IMR-90 (cell line): ENCODE data around the gene DENND2D. TPM values are rescaled to one million over a fixed set of nuclear protein-coding genes. Genes with fewer than 3 reads are reported as not detected.

Experiments used
- ATAC-seq: fragments of 200-7000 bp; cut with Tn5 transposase; 2 replicates; pipeline ENCODE4 v1.9.1; 2020; ENCODE audit warnings: low read depth, mild to moderate bottlenecking, moderate library complexity
- BruUV-seq: library from RNA; stranded (reverse); fragments of 400-500 nt; replicated peaks from 2 replicates; lab custom pipeline; 2021; lab: Mats Ljungman, UMichigan
- CTCF ChIA-PET: fragments of 300-600 bp; formaldehyde crosslinking; extraction: SDS; loops from one replicate; lab custom pipeline; 2021; ENCODE audit warnings: antibody characterized with exemption; lab: Yijun Ruan, JAX
- POLR2A ChIA-PET: fragments of 300-600 bp; sonication (Branson Sonifier 250); formaldehyde crosslinking; loops from one replicate; lab custom pipeline; 2022; ENCODE audit warnings: antibody characterized with exemption; ENCODE audit not compliant: unreplicated experiment; lab: Charles Lee
- DNase-seq: peaks from one replicate; pipeline ENCODE4 v3.0.0; 2013
- H2AFZ ChIP-seq: replicated peaks from 2 replicates; pipeline ENCODE3; 2013; ENCODE audit warnings: low read length, mild to moderate bottlenecking; ENCODE audit not compliant: poor library complexity
- H2AK5ac ChIP-seq: 2 replicates; pipeline ENCODE4 v1.6.1; 2013; ENCODE audit warnings: low read depth, low read length, inconsistent platforms
- H2AK9ac ChIP-seq: replicated peaks from 2 replicates; pipeline ENCODE3; 2013; ENCODE audit warnings: mild to moderate bottlenecking, low read depth, low read length, moderate library complexity; ENCODE audit not compliant: poor library complexity
- H2BK120ac ChIP-seq: 2 replicates; pipeline ENCODE4 v1.6.1; 2013; ENCODE audit warnings: low read depth, low read length, inconsistent platforms
- H2BK15ac ChIP-seq: 3 replicates; pipeline ENCODE4 v1.6.1; 2013; ENCODE audit warnings: low read depth, low read length, inconsistent platforms
- H2BK20ac ChIP-seq: 2 replicates; pipeline ENCODE4 v1.6.1; 2013; ENCODE audit warnings: low read depth, mild to moderate bottlenecking, inconsistent platforms, low read length, moderate library complexity
- H2BK5ac ChIP-seq: 2 replicates; pipeline ENCODE4 v1.6.1; 2013; ENCODE audit warnings: mild to moderate bottlenecking, low read depth, low read length, inconsistent platforms; ENCODE audit not compliant: poor library complexity, severe bottlenecking
- H3K14ac ChIP-seq: replicated peaks from 2 replicates; pipeline ENCODE4 v1.6.1; 2013; ENCODE audit warnings: low read depth, low read length, inconsistent platforms
- H3K18ac ChIP-seq: 2 replicates; pipeline ENCODE4 v1.6.1; 2013; ENCODE audit warnings: low read depth, low read length, control low read depth
- H3K23ac ChIP-seq: 2 replicates; pipeline ENCODE4 v1.6.1; 2013; ENCODE audit warnings: low read depth, low read length, inconsistent platforms
- H3K27ac ChIP-seq: 2 replicates; pipeline ENCODE4 v1.5.1; 2013; ENCODE audit warnings: mild to moderate bottlenecking, control low read depth, low read length; ENCODE audit not compliant: insufficient read depth
- H3K27me3 ChIP-seq: 2 replicates; pipeline ENCODE4 v1.6.1; 2013; ENCODE audit warnings: low read length; ENCODE audit not compliant: control insufficient read depth, insufficient read depth
- H3K36me3 ChIP-seq: 2 replicates; pipeline ENCODE4 v1.6.1; 2013; ENCODE audit warnings: low read length, mixed read lengths; ENCODE audit not compliant: control insufficient read depth, insufficient read depth
- H3K4ac ChIP-seq: 2 replicates; pipeline ENCODE4 v1.6.1; 2013; ENCODE audit warnings: low read depth, low read length, inconsistent platforms
- H3K4me1 ChIP-seq: 2 replicates; pipeline ENCODE4 v1.6.1; 2013; ENCODE audit warnings: low read length, mixed read lengths; ENCODE audit not compliant: control insufficient read depth, insufficient read depth
- H3K4me2 ChIP-seq: 2 replicates; pipeline ENCODE4 v1.6.1; 2013; ENCODE audit warnings: low read depth, mild to moderate bottlenecking, control low read depth, low read length, moderate library complexity
- H3K4me3 ChIP-seq: 2 replicates; pipeline ENCODE4 v1.5.1; 2013; ENCODE audit warnings: low read depth, mild to moderate bottlenecking, control low read depth, low read length, moderate library complexity; ENCODE audit not compliant: insufficient read depth
- H3K56ac ChIP-seq: 2 replicates; pipeline ENCODE4 v1.6.1; 2013; ENCODE audit warnings: low read length, inconsistent platforms; ENCODE audit not compliant: insufficient read depth; ENCODE audit errors: extremely low read depth
- H3K79me1 ChIP-seq, 2 experiments: 2 replicates each; pipeline ENCODE4 v1.6.1; 2013; ENCODE audit warnings: low read length in 2 of 2, inconsistent platforms in 1 of 2, low read depth in 1 of 2
- H3K9ac ChIP-seq: 2 replicates; pipeline ENCODE4 v1.6.1; 2013; ENCODE audit warnings: low read depth, low read length, control low read depth
- H3K9me1 ChIP-seq: 2 replicates; pipeline ENCODE4 v1.6.1; 2013; ENCODE audit warnings: low read length, inconsistent platforms; ENCODE audit not compliant: insufficient read depth
- H3K9me3 ChIP-seq: 2 replicates; pipeline ENCODE4 v1.6.1; 2013; ENCODE audit warnings: low read length; ENCODE audit not compliant: control insufficient read depth, insufficient read depth
- H4K20me1 ChIP-seq: 2 replicates; pipeline ENCODE4 v1.6.1; 2013; ENCODE audit warnings: low read length, inconsistent platforms; ENCODE audit not compliant: insufficient read depth
- H4K5ac ChIP-seq: 2 replicates; pipeline ENCODE4 v1.6.1; 2013; ENCODE audit warnings: mild to moderate bottlenecking, low read depth, low read length, control low read depth
- H4K8ac ChIP-seq, 2 experiments: 2 replicates each; pipeline ENCODE4 v1.6.1; 2013; ENCODE audit warnings: low read depth in 2 of 2, low read length in 2 of 2, control low read depth in 1 of 2, inconsistent platforms in 1 of 2
- H4K91ac ChIP-seq: 2 replicates; pipeline ENCODE4 v1.6.1; 2013; ENCODE audit warnings: low read depth, low read length, inconsistent platforms; ENCODE audit not compliant: insufficient read depth
- BHLHE40 ChIP-seq: fragments of 150-350 bp; IDR thresholded peaks from 2 replicates; pipeline ENCODE4 v1.6.1; 2016; ENCODE audit warnings: mild to moderate bottlenecking, low read depth, low read length
- CEBPB ChIP-seq: IDR thresholded peaks from 2 replicates; pipeline ENCODE4 v1.6.1; 2012; ENCODE audit warnings: low read depth, low read length, improper control_type of control experiment
- CHD1 ChIP-seq: IDR thresholded peaks from 2 replicates; pipeline ENCODE4 v1.6.1; 2012; ENCODE audit warnings: low read depth, low read length, improper control_type of control experiment
- FOS ChIP-seq: fragments of 150-350 bp; IDR thresholded peaks from 2 replicates; pipeline ENCODE4 v1.6.1; 2016; ENCODE audit warnings: low read depth, low read length
- MAFK ChIP-seq: IDR thresholded peaks from 2 replicates; pipeline ENCODE4 v1.6.1; 2012; ENCODE audit warnings: low read depth, low read length, improper control_type of control experiment
- MAZ ChIP-seq: IDR thresholded peaks from 2 replicates; pipeline ENCODE4 v1.6.1; 2012; ENCODE audit warnings: low read depth, mild to moderate bottlenecking, low read length, improper control_type of control experiment, moderate library complexity, borderline replicate concordance
- MXI1 ChIP-seq: IDR thresholded peaks from 2 replicates; pipeline ENCODE4 v1.6.1; 2012; ENCODE audit warnings: low read depth, mild to moderate bottlenecking, low read length, moderate library complexity, borderline replicate concordance
- NFE2L2 ChIP-seq: fragments of 150-350 bp; IDR thresholded peaks from 2 replicates; pipeline ENCODE4 v1.6.1; 2016; ENCODE audit warnings: low read depth, mild to moderate bottlenecking, low read length
- POLR2A ChIP-seq: IDR thresholded peaks from 2 replicates; pipeline ENCODE4 v1.6.1; 2012; ENCODE audit warnings: mild to moderate bottlenecking, low read depth, low read length
- RAD21 ChIP-seq: IDR thresholded peaks from 2 replicates; pipeline ENCODE4 v1.6.1; 2012; ENCODE audit warnings: low read length, improper control_type of control experiment
- RCOR1 ChIP-seq: IDR thresholded peaks from 2 replicates; pipeline ENCODE4 v1.6.1; 2012; ENCODE audit warnings: mild to moderate bottlenecking, low read length, improper control_type of control experiment; ENCODE audit not compliant: insufficient replicate concordance
- RFX5 ChIP-seq: IDR thresholded peaks from 2 replicates; pipeline ENCODE4 v1.8.0; 2012; ENCODE audit warnings: low read depth, mild to moderate bottlenecking, low read length, moderate library complexity
- SMC3 ChIP-seq: fragments of 150-350 bp; IDR thresholded peaks from 2 replicates; pipeline ENCODE4 v1.6.1; 2016; ENCODE audit warnings: low read depth, mild to moderate bottlenecking, antibody characterized with exemption, low read length, moderate library complexity
- WGBS, 2 experiments: methylation state at CpG; one replicate each; pipeline versions ENCODE4 v1.1.5 to v1.1.7; 2013; ENCODE audit warnings: missing lambda C conversion rate in 2 of 2; ENCODE audit not compliant: insufficient read length in 1 of 2; ENCODE audit errors: extremely low coverage in 2 of 2; 5-methylcytosine and 5-hydroxymethylcytosine counted together
- dilution Hi-C: fragments of 300-500 bp; cut with HindIII; formaldehyde crosslinking; loops from one replicate; pipeline ENCODE4 v1.14.3; 2018; ENCODE audit warnings: low sequenced_read_pairs; ENCODE audit not compliant: unreplicated experiment
- in situ Hi-C: fragments of 300-500 bp; cut with MboI; formaldehyde crosslinking; loops from 3 replicates; pipeline ENCODE4 v1.14.3; 2019; ENCODE audit warnings: low sequenced_read_pairs, inconsistent platforms, mixed read lengths
- intact Hi-C: fragments of 100-400 bp; cut with micrococcal nuclease; formaldehyde crosslinking; loops from 2 replicates; pipeline ENCODE4 v1.10.0; 2022
- polyA plus RNA-seq, 3 experiments: library from polyadenylated mRNA; depleted of rRNA; stranded (reverse); fragments of >200 nt; gene quantifications; 2 replicates each; pipeline ENCODE4 v1.2.3, GENCODE V29; 2012; ENCODE audit warnings: low replicate concordance in 1 of 3
- total RNA-seq: library from RNA; depleted of rRNA; stranded (reverse); fragments of >200 nt; gene quantifications from 2 replicates; pipeline ENCODE4 v1.2.3, GENCODE V29; 2012
- TF ChIP-seq, protein P1 (sequence below): conservative IDR thresholded peaks from 2 replicates; pipeline ENCODE4 v1.5.1; 2012; ENCODE audit warnings: mild to moderate bottlenecking, low read depth, low read length, improper control_type of control experiment
- TF ChIP-seq, protein P2 (sequence below): fragments of 150-350 bp; IDR thresholded peaks from 2 replicates; pipeline ENCODE4 v1.6.1; 2016; ENCODE audit warnings: low read depth, mild to moderate bottlenecking, low read length, moderate library complexity, borderline replicate concordance
- TF ChIP-seq, protein P3 (sequence below): fragments of 150-350 bp; IDR thresholded peaks from 2 replicates; pipeline ENCODE4 v1.6.1; 2017; ENCODE audit warnings: mild to moderate bottlenecking, antibody characterized with exemption, low read length, low read depth

DENND2D gene
- total and polyA plus RNA-seq, 2 of the 4 experiments (the other 2 are of a cell fraction): 0.86 to 0.90 TPM

DNA sequence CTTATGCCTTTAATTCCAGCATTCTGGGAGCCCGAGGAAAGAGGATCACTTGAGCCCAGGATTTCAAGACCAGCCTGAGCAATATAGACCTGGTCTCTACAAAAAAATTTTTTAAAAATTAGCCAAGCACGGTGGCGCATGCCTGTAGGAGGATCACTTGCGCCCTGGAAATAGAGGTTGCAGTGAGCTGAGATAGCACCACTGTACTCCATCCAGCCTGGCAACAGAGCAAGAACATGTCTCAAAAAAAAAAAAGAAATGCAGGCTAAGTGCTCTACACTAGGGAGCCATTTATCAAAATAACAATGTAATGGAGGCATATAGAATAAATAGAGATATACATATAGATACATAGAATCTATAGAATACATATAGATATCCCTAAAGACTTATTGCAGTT is 37.1 kb downstream of the DENND2D start:
- H3K4me3 ChIP-seq: no peak overlapping the region
- H2AK9ac ChIP-seq: no peak overlapping the region
- no peak overlapping the region for H2BK20ac ChIP-seq
- H4K5ac ChIP-seq: no peak overlapping the region
- H3K56ac ChIP-seq: no peak overlapping the region
- no peaks in the 10 kb centered on the region for H3K9me1 ChIP-seq
- no peaks in the 10 kb centered on the region for H3K4me1 ChIP-seq
- H3K14ac ChIP-seq: no peak overlapping the region
- ATAC-seq (no peak), DNase-seq (no peak)
- no peak overlapping the region for H2BK15ac ChIP-seq
- no peak overlapping the region for H4K91ac ChIP-seq
- H2AK5ac ChIP-seq: no peak overlapping the region
- TF ChIP-seq, protein P1, sequence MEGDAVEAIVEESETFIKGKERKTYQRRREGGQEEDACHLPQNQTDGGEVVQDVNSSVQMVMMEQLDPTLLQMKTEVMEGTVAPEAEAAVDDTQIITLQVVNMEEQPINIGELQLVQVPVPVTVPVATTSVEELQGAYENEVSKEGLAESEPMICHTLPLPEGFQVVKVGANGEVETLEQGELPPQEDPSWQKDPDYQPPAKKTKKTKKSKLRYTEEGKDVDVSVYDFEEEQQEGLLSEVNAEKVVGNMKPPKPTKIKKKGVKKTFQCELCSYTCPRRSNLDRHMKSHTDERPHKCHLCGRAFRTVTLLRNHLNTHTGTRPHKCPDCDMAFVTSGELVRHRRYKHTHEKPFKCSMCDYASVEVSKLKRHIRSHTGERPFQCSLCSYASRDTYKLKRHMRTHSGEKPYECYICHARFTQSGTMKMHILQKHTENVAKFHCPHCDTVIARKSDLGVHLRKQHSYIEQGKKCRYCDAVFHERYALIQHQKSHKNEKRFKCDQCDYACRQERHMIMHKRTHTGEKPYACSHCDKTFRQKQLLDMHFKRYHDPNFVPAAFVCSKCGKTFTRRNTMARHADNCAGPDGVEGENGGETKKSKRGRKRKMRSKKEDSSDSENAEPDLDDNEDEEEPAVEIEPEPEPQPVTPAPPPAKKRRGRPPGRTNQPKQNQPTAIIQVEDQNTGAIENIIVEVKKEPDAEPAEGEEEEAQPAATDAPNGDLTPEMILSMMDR: no peak
- TF ChIP-seq, protein P2, sequence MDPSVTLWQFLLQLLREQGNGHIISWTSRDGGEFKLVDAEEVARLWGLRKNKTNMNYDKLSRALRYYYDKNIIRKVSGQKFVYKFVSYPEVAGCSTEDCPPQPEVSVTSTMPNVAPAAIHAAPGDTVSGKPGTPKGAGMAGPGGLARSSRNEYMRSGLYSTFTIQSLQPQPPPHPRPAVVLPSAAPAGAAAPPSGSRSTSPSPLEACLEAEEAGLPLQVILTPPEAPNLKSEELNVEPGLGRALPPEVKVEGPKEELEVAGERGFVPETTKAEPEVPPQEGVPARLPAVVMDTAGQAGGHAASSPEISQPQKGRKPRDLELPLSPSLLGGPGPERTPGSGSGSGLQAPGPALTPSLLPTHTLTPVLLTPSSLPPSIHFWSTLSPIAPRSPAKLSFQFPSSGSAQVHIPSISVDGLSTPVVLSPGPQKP: no peak
- no peak for TF ChIP-seq RAD21
- TF ChIP-seq RFX5: no peak
- TF ChIP-seq, protein P3, sequence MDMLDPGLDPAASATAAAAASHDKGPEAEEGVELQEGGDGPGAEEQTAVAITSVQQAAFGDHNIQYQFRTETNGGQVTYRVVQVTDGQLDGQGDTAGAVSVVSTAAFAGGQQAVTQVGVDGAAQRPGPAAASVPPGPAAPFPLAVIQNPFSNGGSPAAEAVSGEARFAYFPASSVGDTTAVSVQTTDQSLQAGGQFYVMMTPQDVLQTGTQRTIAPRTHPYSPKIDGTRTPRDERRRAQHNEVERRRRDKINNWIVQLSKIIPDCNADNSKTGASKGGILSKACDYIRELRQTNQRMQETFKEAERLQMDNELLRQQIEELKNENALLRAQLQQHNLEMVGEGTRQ: no peak
- no peak for TF ChIP-seq MXI1
- TF ChIP-seq CEBPB: no peak
- no peak for TF ChIP-seq CHD1
- TF ChIP-seq SMC3: no peak
- TF ChIP-seq MAFK: no peak
- TF ChIP-seq FOS: no peak
- no peak for TF ChIP-seq MAZ
- TF ChIP-seq BHLHE40: no peak
- TF ChIP-seq POLR2A: no peak
- TF ChIP-seq NFE2L2: no peak
- no peak for TF ChIP-seq RCOR1
- H3K36me3 ChIP-seq: peaks cover 4% of the 10 kb centered on the region
- H3K79me1 ChIP-seq: peaks cover 5 to 15% of the 10 kb centered on the region in 2 experiments; a peak in 3 of 4 replicates
- H3K9me3 ChIP-seq: no peaks in the 10 kb centered on the region
- no peak overlapping the region for H3K4ac ChIP-seq
- H3K9ac ChIP-seq: no peak overlapping the region
- intact Hi-C loops (loop anchor here (5.0 kb wide), 1 partner anchor 121 kb away; no protein-coding TSS in a partner anchor), dilution Hi-C loops (no loop called here), in situ Hi-C loops (no loop called here)
- 80% methylated on average over 1 of the region's 4 CpGs; no CpG with 5 or more reads in 1 of the 2 experiments for WGBS, 2 experiments
- no peak overlapping the region for H2AFZ ChIP-seq
- no peaks in the 10 kb centered on the region for H3K27me3 ChIP-seq
- ChIA-PET POLR2A (no interaction called here), CTCF (no interaction called here)
- no peak overlapping the region for H4K8ac ChIP-seq
- no peaks in the 10 kb centered on the region for H4K20me1 ChIP-seq
- H2BK5ac ChIP-seq: no peak overlapping the region
- H2BK120ac ChIP-seq: no peak overlapping the region
- H3K4me2 ChIP-seq: no peak overlapping the region
- H3K18ac ChIP-seq: no peak overlapping the region
- BruUV-seq: no TSS peak
- H3K23ac ChIP-seq: no peak overlapping the region
- no peak overlapping the region for H3K27ac ChIP-seq
